GM18951 (cell line): ENCODE data around the gene CYB561D2.
"Not testable (repeated sequence)": the region's sequence is repeated elsewhere in the genome, so short reads cannot be mapped to it uniquely, and the experiment has no call there.

Source experiments
- POLR2A ChIP-seq: IDR thresholded peaks from 4 replicates; pipeline ENCODE4 v1.6.1; 2011; ENCODE audit warnings: mild to moderate bottlenecking; ENCODE audit not compliant: insufficient read length, insufficient read depth; ENCODE audit errors: extremely low read depth
- in situ Hi-C: fragments of 300-500 bp; cut with MboI; formaldehyde crosslinking; loops from one replicate; pipeline ENCODE4 v1.12.0; 2022; ENCODE audit warnings: low sequenced_read_pairs, mixed read lengths, inconsistent platforms; ENCODE audit not compliant: unreplicated experiment

Gene CYB561D2, protein sequence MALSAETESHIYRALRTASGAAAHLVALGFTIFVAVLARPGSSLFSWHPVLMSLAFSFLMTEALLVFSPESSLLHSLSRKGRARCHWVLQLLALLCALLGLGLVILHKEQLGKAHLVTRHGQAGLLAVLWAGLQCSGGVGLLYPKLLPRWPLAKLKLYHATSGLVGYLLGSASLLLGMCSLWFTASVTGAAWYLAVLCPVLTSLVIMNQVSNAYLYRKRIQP

DNA sequence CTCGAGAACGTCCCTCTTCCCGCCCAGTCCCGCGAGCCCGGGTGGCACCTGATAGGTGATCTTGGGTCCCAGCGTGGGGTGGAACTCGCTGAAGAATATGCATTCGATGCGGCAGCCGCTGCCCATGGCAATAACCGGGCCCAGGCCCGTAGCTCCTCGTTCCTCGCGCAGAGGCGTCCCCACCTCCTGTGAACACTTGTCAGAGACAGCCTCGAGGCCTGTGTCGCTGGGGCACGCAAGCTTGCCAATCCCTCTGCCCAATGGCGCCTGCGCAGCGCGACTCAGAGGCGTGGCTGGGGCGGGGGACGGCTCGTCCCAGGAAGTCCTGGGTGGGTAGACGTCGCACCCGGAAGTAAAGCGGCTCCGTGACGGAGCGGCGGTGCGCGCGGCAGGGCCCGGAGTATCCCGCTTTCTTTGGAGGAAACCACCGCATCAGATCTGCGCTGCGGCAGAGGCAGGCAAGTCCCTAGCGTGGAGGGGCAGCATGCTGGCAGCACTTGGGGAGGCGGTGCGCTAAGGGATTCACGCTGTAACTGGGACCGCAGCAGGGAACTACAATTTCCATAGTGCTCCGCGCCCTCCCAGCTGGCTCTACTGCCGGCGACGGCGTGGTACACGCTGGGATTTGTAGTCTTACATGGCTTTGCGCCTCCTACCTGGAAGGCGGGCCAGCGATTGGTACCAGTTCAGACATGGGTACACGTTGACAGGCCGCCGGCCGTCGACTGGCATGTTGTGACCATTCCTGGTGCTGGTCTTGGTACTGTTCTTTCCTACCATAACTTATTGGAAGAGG, at the start of gene CYB561D2, which contains the start of gene NPRL2:
Gene CYB561D2 (plus strand): TSS at position 336 of the 796 bp plus-strand sequence. CDS start 572 bp downstream, outside the sequence.
Gene NPRL2 (minus strand): TSS at position 249 of the 796 bp plus-strand sequence. CDS start 123 bp downstream, at position 126.
- TF ChIP-seq POLR2A, result peak; percentile 96
- in situ Hi-C loops, result no loop called here

DNA sequence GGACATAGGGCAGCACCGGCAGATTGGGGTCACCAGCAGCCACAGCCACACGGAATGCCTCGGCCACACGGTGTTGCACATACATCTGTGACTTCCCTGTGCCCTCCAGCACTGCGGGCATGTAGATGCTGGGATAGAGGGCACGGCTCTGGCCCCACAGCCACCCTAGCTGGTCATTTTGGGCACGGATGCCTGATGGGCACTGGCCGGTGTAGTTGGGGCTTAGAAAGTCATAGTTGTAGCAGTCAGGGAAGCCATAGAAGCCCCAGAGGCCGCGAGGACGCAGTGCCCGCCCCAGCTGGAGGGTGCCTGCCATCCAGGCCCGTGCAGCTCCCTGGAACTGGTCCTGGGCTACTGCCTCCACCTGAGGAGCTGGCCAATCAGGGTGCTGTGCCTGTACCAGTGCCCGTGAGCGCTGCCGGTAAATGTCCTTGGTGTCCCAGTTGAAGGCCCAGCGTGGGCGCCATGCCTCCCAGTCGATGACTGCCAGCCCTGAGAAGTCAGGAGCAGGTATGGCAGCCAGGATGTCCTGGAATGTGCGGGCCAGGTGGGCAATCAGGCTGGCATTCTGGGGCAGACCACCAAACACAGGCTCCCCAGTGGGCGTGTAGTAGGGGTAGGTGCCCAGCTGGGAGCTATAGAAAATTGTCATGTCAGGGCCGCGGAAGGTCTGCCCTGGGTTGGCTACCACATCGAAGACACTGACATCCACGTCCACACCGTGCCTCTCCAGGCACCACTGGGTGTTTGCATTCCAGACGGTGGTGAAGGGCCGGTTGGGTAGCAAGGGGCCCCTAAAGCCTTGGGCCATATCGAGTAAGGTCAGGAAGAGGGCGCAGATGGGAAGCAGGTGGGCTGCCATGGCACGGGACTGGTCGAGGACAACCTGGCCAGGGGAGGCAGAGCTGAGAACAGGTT, 48.3 kb upstream of the CYB561D2 start:
- TF ChIP-seq POLR2A, result no peak
- in situ Hi-C loops, result no loop called here

DNA sequence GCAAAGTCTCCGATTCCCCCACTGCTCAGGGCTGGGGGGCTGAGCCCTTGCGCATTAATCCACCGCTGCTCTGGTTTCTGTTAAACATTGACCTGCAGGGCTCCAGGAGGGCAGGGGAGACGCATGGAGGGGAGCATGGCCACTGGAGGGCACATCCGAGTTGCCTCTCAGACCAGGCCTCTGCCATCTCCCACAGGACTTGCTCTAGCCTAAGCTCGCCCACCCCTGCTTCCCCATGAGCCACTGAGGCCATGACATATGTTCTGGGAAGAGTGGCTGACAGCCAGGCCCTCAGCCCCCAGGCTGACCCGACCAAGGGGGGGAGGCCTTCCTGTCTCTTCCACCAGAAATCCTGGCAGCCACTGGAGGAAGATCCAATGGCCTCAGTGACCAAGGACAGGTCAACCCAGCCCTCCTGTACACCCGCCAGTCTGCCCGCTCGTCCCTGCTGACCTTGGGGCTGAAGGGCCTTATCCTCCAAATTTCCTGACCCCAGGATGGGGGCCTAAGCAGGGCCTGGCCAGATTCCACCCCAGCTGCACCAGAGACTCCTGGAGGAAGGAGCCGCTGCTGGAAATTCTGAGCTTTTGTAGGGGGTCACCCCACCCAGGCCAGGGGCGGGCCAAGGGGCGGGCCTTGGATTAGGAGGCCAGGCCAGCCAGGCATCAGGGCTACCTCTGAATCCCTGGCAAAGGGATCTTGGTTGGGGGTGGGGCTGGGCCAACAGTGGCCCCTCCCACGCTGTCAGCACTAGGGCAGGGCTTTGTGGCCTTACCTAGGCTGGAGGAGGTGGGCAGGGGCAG, 47.4 kb upstream of the CYB561D2 start, which contains the start of gene HYAL1:
Gene HYAL1 (minus strand): TSS at position 562 of the 803 bp plus-strand sequence. CDS start 618 bp downstream, outside the sequence.
- in situ Hi-C loops, result no loop called here

DNA sequence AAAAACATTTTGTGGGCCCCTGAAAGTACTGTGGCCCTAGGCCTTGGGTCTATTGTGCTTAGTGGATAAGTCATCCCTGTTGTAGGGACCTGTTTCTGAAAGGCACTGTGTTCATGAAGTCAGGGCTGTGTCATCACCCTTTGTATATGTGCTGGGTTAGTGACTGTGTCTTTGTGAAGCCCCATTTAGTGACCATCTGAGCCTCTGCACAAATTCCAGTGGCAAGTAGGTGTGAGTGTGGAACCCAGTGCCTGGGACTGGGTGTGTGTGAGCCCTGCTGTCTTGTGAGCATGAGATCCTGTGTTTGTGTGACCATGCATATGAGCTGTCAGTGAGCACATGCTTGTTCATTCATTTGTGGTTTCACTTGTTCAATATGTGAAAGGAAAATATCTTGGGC, 46.1 kb upstream of the CYB561D2 start:
- in situ Hi-C loops, result no loop called here
- TF ChIP-seq POLR2A, result no peak

More for the DNA sequence above, 47.4 kb upstream of the CYB561D2 start, which contains the start of gene HYAL1:
- no peak for TF ChIP-seq POLR2A

DNA sequence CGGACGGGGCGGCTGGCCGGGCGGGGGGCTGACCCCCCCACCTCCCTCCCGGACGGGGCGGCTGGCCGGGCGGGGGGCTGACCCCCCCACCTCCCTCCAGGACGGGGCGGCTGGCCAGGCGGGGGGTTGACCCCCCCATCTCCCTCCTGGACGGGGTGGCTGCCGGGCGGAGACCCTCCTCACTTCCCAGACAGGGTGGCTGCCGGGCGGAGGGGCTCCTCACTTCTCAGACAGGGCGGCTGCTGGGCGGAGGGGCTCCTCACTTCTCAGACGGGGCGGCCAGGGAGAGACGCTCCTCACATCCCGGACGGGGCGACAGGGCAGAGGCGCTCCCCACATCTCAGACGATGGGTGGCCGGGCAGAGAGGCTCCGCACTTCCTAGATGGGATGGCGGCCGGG, 38.6 kb upstream of the CYB561D2 start:
- in situ Hi-C loops, result not testable (repeated sequence)

DNA sequence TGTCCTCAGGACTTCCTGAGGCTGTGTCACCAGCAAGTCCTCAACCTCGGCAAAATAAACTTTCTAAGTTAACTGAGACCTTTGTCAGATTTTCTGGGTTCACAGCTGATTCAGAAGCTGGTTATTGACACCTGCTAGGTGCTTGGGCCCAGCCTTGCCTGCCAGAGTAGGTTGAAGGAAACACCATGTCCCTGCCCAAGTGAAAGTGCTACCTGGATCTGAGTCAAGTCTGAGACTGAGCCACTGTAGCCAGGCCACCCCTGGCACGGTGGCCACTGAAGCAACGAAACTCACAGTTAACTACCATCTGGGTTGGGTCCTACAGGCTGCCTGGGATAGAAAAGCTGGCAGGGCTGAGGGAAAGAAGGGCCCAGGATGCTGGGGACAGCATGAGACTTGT, 36.3 kb upstream of the CYB561D2 start:
- TF ChIP-seq POLR2A, result no peak
- in situ Hi-C loops, result no loop called here

DNA sequence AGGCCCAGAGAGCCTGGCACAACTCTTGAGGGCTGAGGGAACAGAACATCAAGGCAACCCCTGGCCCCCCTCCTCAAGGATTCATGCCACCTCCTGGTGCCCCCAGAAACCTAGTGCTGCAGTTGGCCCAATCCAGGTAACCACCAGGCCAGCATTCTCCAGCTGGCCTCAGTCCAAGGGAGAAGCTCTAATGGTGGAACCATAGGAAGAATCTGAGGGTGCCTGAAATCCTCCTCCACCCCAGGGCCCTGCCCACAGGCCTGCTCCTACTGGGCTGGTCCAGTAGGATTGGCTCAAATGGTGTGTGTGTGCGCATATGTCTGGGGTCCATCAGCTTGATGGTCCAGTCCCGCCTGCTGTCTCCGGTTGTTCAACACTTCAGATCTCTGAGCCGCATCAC, 35.8 kb upstream of the CYB561D2 start:
- in situ Hi-C loops, result no loop called here
- TF ChIP-seq POLR2A, result no peak

DNA sequence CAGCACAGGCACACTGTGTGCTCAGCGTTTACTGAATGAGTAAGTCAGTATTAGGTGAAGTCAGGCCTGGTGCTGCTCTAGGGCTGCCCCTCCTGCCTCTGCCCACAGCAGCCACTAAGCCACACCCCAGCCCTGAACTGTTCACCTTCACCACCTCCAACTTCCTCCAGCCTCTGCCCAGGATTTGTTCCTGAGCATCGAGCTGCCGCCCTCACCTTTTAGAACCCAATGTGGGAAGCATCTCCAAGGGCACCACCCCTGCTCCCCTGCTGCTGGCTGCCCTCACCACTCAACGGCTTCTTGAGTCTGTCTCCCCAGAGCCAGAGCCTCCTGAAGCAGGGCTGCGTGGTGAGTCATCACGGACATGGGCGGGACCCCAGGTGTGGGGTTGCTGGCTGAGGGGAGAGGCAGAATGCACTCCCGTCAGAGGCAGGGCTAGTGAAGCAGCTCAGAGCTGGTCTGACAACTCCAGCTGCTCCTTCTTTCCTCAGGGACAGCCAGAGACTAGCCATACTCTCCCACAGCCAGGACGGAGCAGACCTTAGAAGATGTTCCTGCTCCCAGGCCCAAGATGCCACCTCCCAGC, 33.9 kb upstream of the CYB561D2 start:
- TF ChIP-seq POLR2A, result no peak
- in situ Hi-C loops, result no loop called here

DNA sequence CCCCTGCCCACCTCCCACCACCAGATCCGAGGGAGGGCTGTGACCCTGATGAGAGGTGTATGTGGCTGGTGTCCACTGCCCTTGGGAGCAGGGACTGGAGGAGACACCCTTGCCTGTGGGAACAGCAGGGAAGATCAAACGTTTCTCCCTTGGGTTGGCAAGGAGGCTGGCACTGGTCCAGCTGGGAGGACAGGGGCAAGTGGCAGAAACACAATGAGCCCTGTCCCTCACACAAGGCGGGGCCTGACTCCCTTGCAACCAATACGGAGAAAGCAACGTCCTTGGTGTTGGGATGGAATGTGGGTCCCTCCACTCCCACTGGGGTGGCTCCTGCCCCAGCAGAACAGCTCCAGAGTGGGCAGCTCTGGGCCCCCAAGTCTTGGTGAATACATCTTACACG, 33.4 kb upstream of the CYB561D2 start:
- in situ Hi-C loops, result no loop called here

DNA sequence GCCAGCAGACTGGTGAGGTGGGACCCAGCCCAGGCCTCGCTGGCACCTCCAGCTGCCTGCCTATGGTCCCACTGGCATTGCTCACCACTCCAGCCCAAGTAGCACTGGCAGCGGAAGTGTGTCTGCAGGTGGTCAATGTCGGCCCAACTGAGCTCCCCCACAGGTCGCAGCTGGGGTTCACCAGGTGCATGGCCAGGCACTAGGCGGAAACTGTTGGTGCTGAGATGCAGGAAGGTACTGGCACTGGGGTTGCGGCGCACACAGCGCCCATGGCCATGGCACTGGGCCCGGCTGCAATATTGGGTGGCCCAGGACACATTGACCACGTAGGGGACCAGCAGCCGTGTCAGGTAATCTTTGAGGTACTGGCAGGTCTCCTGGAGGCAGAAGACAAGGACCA, 32.5 kb upstream of the CYB561D2 start:
- TF ChIP-seq POLR2A, result no peak
- in situ Hi-C loops, result no loop called here

More for the DNA sequence above, 33.4 kb upstream of the CYB561D2 start:
- no peak for TF ChIP-seq POLR2A

DNA sequence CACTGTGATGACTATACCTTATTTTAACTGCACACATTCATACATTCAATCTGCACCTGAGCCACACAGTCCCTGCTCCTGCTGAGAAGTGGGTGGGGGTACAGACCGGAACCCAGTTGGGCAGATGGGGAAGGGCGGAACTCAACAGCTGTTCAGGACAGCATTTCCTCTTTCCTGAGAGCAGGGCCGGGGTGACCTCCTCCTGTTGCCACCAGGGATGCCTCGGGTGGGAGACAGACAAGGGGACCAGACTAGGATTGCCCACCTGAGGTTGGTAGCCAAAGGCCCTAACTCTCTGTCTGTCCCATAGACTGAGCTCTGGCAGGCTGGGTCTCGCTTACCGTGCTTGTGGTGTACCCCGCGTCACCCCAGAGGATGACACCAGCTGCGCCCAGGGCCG, 32.0 kb upstream of the CYB561D2 start:
- in situ Hi-C loops, result no loop called here
- no peak for TF ChIP-seq POLR2A
